OCI-LY3 (cell line): ENCODE results near the gene SLC23A1.

Source experiments
- H2AFZ ChIP-seq: fragments of 200-600, 300-600 bp; shearing (Covaris generic); 2 replicates; pipeline ENCODE4 v1.6.0; 2014; ENCODE audit warnings: antibody characterized with exemption, low read depth, low read length
- H3K27ac ChIP-seq: fragments of 200-600, 300-600 bp; sonication (generic); 2 replicates; pipeline ENCODE4 v1.5.1; 2014; ENCODE audit warnings: mild to moderate bottlenecking, low read length, moderate library complexity, mixed read lengths
- H3K27me3 ChIP-seq: fragments of 200-600, 300-600 bp; sonication (generic); 2 replicates; pipeline ENCODE4 v1.6.1; 2014; ENCODE audit warnings: low read depth, low read length, mixed read lengths
- H3K36me3 ChIP-seq: fragments of 200-600, 300-600 bp; sonication (generic); replicated peaks from 2 replicates; pipeline ENCODE3; 2014; ENCODE audit warnings: low read depth, low read length, mixed read lengths
- H3K4me1 ChIP-seq: fragments of 300-600, 200-600 bp; sonication (generic); 2 replicates; pipeline ENCODE4 v1.6.1; 2014; ENCODE audit warnings: low read length, mixed read lengths
- H3K4me2 ChIP-seq: fragments of 200-600, 300-600 bp; sonication (generic); 2 replicates; pipeline ENCODE4 v1.6.1; 2014; ENCODE audit warnings: low read length, mixed read lengths
- H3K4me3 ChIP-seq: fragments of 300-600, 200-600 bp; sonication (generic); 2 replicates; pipeline ENCODE4 v1.5.1; 2014; ENCODE audit warnings: antibody characterized with exemption, mild to moderate bottlenecking, low read length, moderate library complexity
- H3K79me2 ChIP-seq: fragments of 300-600, 200-600 bp; shearing (Covaris generic); 2 replicates; pipeline ENCODE4 v1.6.1; 2014; ENCODE audit warnings: mild to moderate bottlenecking, low read length, mixed read lengths
- H3K9ac ChIP-seq: fragments of 300-600, 200-600 bp; shearing (Covaris generic); 2 replicates; pipeline ENCODE4 v1.6.0; 2014; ENCODE audit warnings: mild to moderate bottlenecking, low read length, moderate library complexity
- H3K9me3 ChIP-seq: fragments of 200-600, 300-600 bp; shearing (Covaris generic); 2 replicates; pipeline ENCODE4 v1.6.1; 2014; ENCODE audit warnings: low read length, mixed read lengths; ENCODE audit not compliant: insufficient read depth
- H4K20me1 ChIP-seq: fragments of 200-600, 300-600 bp; sonication (generic); 2 replicates; pipeline ENCODE4 v1.6.1; 2016; ENCODE audit warnings: low read length, mixed read lengths; ENCODE audit not compliant: insufficient read depth
- EZH2phosphoT487 ChIP-seq: fragments of 200-600 bp; shearing (Covaris generic); IDR thresholded peaks from 2 replicates; pipeline ENCODE4 v1.6.1; 2018; ENCODE audit warnings: antibody characterized with exemption, mixed run types, low read depth
- TF ChIP-seq, protein P1 (sequence below): fragments of 200-600, 300-600 bp; sonication (generic); IDR thresholded peaks from 2 replicates; pipeline ENCODE4 v1.5.1; 2014; ENCODE audit warnings: antibody characterized with exemption, low read length, low read depth

SLC23A1 gene

DNA sequence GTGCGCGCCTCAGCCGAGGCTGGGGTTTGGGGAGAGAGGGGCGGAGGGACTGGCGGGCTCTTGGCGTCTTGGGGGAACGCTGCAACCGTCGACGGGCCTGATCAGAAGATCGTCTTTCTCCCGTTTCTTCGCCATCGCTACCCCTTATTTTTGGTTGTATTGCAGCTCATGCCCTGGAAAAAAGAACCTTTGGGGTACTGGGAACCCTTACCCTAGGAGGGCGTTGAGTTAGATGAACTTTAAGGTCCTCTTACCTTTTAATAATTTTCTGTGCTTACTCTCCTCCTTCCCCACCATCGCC is 40.7 kb downstream of the SLC23A1 start:
- Histone ChIP-seq H3K27ac (peak overlapping the region; percentile 80), H4K20me1 (peaks cover 28% of the 10 kb centered on the region), H3K4me3 (peak overlapping the region; percentile 97), H3K9me3 (no peaks in the 10 kb centered on the region), H3K27me3 (no peaks in the 10 kb centered on the region), H3K36me3 (peaks cover 9% of the 10 kb centered on the region), H3K79me2 (peaks cover 55% of the 10 kb centered on the region), H3K9ac (peak overlapping the region; percentile 79), H2AFZ (peak overlapping the region; percentile 15; the same call in 1 of the 2 replicates), H3K4me2 (peak overlapping the region; percentile 82), H3K4me1 (peaks cover 11% of the 10 kb centered on the region)
- TF ChIP-seq, protein P1, sequence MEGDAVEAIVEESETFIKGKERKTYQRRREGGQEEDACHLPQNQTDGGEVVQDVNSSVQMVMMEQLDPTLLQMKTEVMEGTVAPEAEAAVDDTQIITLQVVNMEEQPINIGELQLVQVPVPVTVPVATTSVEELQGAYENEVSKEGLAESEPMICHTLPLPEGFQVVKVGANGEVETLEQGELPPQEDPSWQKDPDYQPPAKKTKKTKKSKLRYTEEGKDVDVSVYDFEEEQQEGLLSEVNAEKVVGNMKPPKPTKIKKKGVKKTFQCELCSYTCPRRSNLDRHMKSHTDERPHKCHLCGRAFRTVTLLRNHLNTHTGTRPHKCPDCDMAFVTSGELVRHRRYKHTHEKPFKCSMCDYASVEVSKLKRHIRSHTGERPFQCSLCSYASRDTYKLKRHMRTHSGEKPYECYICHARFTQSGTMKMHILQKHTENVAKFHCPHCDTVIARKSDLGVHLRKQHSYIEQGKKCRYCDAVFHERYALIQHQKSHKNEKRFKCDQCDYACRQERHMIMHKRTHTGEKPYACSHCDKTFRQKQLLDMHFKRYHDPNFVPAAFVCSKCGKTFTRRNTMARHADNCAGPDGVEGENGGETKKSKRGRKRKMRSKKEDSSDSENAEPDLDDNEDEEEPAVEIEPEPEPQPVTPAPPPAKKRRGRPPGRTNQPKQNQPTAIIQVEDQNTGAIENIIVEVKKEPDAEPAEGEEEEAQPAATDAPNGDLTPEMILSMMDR: no peak

DNA sequence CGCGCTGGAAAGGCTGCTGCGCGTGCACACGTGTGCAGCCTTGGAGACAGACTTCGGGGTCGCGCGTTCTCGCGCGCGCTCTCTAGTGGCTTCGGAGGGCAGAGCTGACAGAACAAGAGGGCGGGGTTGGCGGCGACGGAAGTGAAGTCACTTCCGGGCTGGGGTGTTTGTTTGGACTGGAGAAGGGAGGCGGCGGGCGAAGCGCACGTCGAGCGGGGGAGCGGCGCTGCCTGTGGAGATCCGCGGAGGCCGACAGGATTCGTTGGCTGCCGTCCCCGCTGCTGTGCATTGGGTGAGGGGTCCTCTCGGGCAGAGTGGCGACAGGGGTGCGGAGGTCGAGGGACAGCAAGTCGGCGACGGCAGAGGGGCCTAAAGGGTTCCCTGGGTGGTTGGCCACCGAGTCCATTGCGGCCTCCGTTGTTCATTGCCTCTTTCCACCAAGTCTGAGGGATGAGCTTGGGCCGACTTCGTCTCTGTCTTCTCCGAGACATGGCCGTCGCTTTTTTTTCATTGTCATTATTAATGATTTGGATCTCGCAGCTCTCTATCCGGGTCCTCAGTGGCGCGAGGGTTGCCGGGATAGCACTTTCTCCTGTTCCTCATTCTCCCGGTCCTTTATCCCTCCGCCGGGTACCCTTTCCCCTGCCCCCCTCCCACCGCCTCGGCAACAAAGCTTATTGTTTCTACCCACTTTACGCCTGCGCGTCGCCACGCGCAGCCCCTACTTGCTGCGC is 41.2 kb downstream of the SLC23A1 start, which contains the start of gene PAIP2:
PAIP2 (plus strand) TSS at position 166 of the 734 bp plus-strand sequence. CDS start 21,931 bp downstream, outside the sequence.
- Histone ChIP-seq H3K79me2 (peaks cover 50% of the 10 kb centered on the region), H3K4me1 (peaks cover 11% of the 10 kb centered on the region), H3K27me3 (no peaks in the 10 kb centered on the region), H3K27ac (peak within 1 kb of the TSS; percentile 80), H3K4me3 (peak within 1 kb of the TSS; percentile 97), H3K9me3 (no peaks in the 10 kb centered on the region), H3K9ac (peak within 1 kb of the TSS; percentile 79), H3K36me3 (peaks cover 9% of the 10 kb centered on the region), H4K20me1 (peaks cover 28% of the 10 kb centered on the region), H3K4me2 (peak within 1 kb of the TSS; percentile 98), H2AFZ (peak within 1 kb of the TSS; percentile 46; the same call in 1 of the 2 replicates)
- TF ChIP-seq EZH2phosphoT487: no peak
- TF ChIP-seq, protein P1: peak; percentile 50

DNA sequence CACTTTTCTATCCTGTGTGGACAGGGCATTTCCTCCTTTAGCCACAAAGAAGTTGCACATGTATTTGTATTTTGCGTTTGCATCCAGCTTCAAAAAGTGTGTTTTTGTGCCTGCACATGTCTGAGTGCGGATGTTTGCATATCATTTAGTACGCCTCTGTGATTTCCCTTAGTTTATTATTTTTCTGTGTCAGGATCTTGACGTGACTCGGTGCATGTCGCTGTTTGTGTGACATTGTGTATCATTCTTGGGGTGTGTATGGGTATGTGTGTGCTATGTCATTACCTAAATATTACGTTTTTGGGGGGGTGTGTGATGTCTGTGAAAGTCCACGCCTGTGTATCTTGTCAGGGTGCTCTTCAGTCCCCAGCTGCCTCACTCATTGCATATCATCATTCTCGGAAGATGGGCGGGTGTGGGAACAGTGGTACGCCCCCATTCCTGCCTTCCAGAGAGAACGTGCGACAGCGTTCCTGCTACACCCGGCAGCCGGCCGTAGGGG is 41.9 kb downstream of the SLC23A1 start:
- peaks cover 9% of the 10 kb centered on the region for H3K36me3 ChIP-seq
- H3K9ac ChIP-seq: peak overlapping the region; percentile 55
- H3K79me2 ChIP-seq: peaks cover 44% of the 10 kb centered on the region
- H3K27ac ChIP-seq: no peak overlapping the region
- H3K27me3 ChIP-seq: no peaks in the 10 kb centered on the region
- peaks cover 28% of the 10 kb centered on the region for H4K20me1 ChIP-seq
- peak overlapping the region; percentile 98 for H3K4me2 ChIP-seq
- H3K9me3 ChIP-seq: no peaks in the 10 kb centered on the region
- TF ChIP-seq EZH2phosphoT487: no peak
- TF ChIP-seq, protein P1: no peak
- H3K4me1 ChIP-seq: peaks cover 11% of the 10 kb centered on the region
- peak overlapping the region; percentile 97 for H3K4me3 ChIP-seq
- H2AFZ ChIP-seq: peak overlapping the region; percentile 46; the same call in 1 of the 2 replicates

DNA sequence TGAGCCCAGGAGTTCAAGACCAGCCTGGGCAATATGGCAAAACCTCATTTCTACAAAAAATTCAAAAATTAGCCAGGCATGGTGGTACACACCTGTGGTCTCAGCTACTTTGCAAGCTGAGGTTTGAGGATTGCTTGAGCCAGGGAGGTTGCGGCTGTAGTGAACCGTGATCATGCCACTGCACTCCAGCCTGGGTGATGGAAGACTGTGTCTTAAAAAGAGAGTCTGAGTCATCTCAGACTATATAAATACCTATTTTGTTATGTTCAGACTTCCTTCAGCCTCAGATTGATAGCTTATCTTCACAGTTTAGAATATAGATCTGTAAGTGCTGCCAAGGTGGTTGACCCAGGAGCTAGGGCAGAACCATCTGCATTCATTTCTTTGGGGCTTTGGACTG is 43.0 kb downstream of the SLC23A1 start:
- no peaks in the 10 kb centered on the region for H3K27me3 ChIP-seq
- H3K27ac ChIP-seq: no peak overlapping the region
- H3K4me1 ChIP-seq: peaks cover 11% of the 10 kb centered on the region
- H3K79me2 ChIP-seq: peaks cover 33% of the 10 kb centered on the region
- no peak overlapping the region for H3K9ac ChIP-seq
- H3K4me2 ChIP-seq: no peak overlapping the region
- H4K20me1 ChIP-seq: peaks cover 24% of the 10 kb centered on the region
- TF ChIP-seq, protein P1: no peak
- no peak for TF ChIP-seq EZH2phosphoT487
- H3K4me3 ChIP-seq: no peak overlapping the region
- peaks cover 9% of the 10 kb centered on the region for H3K36me3 ChIP-seq
- H3K9me3 ChIP-seq: no peaks in the 10 kb centered on the region
- no peak overlapping the region for H2AFZ ChIP-seq
